Activated naive CD4-positive, alpha-beta T cell (primary cell): Measurements from ENCODE around the gene PSMD14.
"Not testable (repeated sequence)": the region's sequence is repeated elsewhere in the genome, so short reads cannot be mapped to it uniquely, and the experiment has no call there.

ENCODE experiments used
- DNase-seq, 4 experiments: peaks; one replicate each; lab custom pipeline; 2025; lab: John Stamatoyannopoulos, UW

Gene PSMD14

GRCh38 chr2:161337247-161337646 lies 29.0 kb downstream of the PSMD14 start:
- DNase-seq = no peak

GRCh38 chr2:161339532-161339931 lies 31.3 kb downstream of the PSMD14 start:
- not testable (repeated sequence) for DNase-seq

- not testable (repeated sequence) for DNase-seq
These were observed 32.7 kb downstream of the PSMD14 start for GRCh38 chr2:161340930-161341413.

- no peak for DNase-seq
These were observed 35.0 kb downstream of the PSMD14 start for GRCh38 chr2:161343235-161343634.

GRCh38 chr2:161344692-161345091 lies 36.5 kb downstream of the PSMD14 start:
- no peak for DNase-seq

- no peak for DNase-seq
These were observed 43.5 kb downstream of the PSMD14 start for GRCh38 chr2:161351678-161352077.

GRCh38 chr2:161352719-161353118 lies 44.5 kb downstream of the PSMD14 start:
- DNase-seq = no peak

GRCh38 chr2:161353543-161353942 lies 45.3 kb downstream of the PSMD14 start:
- no peak for DNase-seq

GRCh38 chr2:161354106-161354505 lies 45.9 kb downstream of the PSMD14 start:
- DNase-seq = no peak

GRCh38 chr2:161355106-161355505 lies 46.9 kb downstream of the PSMD14 start:
- no peak for DNase-seq

- DNase-seq = no peak
These were observed 47.8 kb downstream of the PSMD14 start for GRCh38 chr2:161355983-161356382.

- no peak for DNase-seq
These were observed 48.9 kb downstream of the PSMD14 start for GRCh38 chr2:161357097-161357496.

- DNase-seq = no peak
These were observed 50.6 kb downstream of the PSMD14 start for GRCh38 chr2:161358838-161359237.

- DNase-seq = not testable (repeated sequence)
These were observed 52.0 kb downstream of the PSMD14 start for GRCh38 chr2:161360095-161360654.

- DNase-seq = no peak
These were observed 54.4 kb downstream of the PSMD14 start for GRCh38 chr2:161362568-161363166.

GRCh38 chr2:161367675-161368074 lies 59.5 kb downstream of the PSMD14 start:
- no peak for DNase-seq

GRCh38 chr2:161369311-161369710 lies 61.1 kb downstream of the PSMD14 start:
- no peak for DNase-seq

GRCh38 chr2:161370981-161371380 lies 62.8 kb downstream of the PSMD14 start:
- DNase-seq = no peak

- no peak for DNase-seq
These were observed 63.6 kb downstream of the PSMD14 start for GRCh38 chr2:161371869-161372268.

GRCh38 chr2:161373942-161374341 lies 65.7 kb downstream of the PSMD14 start:
- no peak for DNase-seq

- no peak for DNase-seq
These were observed 66.2 kb downstream of the PSMD14 start for GRCh38 chr2:161374446-161374845.

- DNase-seq = no peak
These were observed 71.5 kb downstream of the PSMD14 start for GRCh38 chr2:161379740-161380139.

- no peak for DNase-seq
These were observed 73.3 kb downstream of the PSMD14 start for GRCh38 chr2:161381546-161381945.

GRCh38 chr2:161382747-161383146 lies 74.5 kb downstream of the PSMD14 start:
- no peak for DNase-seq
